Measurements from ENCODE around the gene C16orf90.
"Not testable (repeated sequence)": the region's sequence is repeated elsewhere in the genome, so short reads cannot be mapped to it uniquely, and the experiment has no call there.

Gene C16orf90

GRCh38 chr16:3511286-3512180 lies 16.2 kb upstream of the C16orf90 start:
- DNase-seq = no peak

DNA sequence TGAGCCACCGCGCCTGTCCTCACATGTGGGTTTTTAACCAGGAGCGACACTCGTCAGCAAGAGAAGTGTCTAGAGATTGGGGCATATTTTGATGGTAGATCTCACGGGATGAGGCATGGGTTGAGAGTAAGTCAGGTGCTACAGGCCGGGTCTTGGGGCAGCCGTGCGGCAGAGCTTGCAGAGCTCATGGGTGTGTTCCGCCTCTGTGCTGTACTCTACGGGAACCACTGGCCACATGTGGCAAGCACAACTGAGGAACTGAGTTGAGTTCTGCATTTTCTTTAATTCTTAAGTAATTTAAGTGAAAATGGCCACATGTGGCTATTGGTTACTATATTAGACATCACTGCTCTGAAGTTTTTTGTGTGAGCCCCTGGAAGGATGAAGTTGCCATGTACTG lies 15.1 kb upstream of the C16orf90 start:
- DNase-seq = no peak

- DNase-seq = peak; percentile 52
These were observed 14.2 kb upstream of the C16orf90 start for GRCh38 chr16:3509470-3509928.

- no peak for DNase-seq
These were observed 13.4 kb upstream of the C16orf90 start for GRCh38 chr16:3508736-3509135.

- DNase-seq = peak; percentile 47
These were observed 8.2 kb upstream of the C16orf90 start for GRCh38 chr16:3503523-3503922.

GRCh38 chr16:3501783-3502400 lies 6.6 kb upstream of the C16orf90 start:
- no peak for DNase-seq

DNA sequence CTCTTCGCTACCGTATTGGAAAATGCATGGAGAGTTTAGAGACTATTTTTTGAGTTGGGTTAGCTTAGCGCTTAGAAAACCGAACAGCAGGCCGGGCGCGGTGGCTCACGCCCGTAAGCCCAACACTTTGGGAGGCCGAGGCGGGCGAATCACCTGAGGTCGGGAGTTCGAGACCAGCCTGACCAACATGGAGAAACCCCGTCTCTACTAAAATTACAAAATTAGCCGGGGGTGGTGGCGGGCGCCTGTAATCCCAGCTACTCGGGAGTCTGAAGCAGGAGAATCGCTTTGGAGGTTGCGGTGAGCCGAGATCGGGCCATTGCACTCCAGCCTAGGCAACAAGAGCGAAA lies 6.1 kb upstream of the C16orf90 start:
- DNase-seq = not testable (repeated sequence)

DNA sequence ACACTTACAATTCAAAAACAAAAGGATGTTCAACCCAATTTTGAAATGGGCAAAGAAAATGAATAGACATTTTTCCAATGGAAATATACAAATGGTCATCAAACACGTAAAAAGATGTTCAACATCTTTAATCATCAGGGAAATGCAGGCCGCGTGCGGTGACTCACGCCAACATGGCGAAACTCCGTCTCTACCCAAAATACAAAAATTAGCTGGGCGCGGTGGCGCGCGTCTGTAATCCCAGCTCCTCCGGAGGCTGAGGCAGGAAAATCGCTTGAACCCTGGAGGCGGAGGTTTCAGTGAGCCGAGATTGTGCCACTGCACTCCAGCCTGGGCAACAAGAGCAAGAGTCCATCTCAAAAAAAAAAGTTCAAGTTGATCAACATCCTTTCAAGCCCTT lies 3.7 kb upstream of the C16orf90 start:
- DNase-seq = no peak

DNA sequence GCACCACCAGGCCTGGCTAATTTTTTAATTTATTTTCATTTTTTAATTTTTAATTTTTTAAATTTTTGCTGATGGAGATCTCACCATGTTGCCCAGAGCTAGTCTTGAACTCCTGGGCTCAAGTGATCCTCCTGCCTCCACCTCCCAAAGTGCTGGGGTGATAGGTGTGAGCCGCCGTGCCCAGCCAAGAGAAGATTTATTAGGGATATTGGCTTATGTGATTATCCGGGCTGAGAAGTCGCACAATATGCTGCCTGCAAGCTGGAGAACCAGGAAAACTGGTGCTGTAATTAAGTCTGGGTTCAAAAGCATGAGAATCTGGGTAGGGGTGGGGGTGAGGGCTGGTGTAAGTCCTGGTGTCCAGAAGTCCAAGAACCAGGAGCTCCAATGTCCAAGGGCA lies 2.5 kb upstream of the C16orf90 start:
- DNase-seq = no peak

GRCh38 chr16:3496386-3496785 lies 1.1 kb upstream of the C16orf90 start:
- no peak for DNase-seq

GRCh38 chr16:3494386-3494973 lies 809 bp downstream of the C16orf90 start:
- DNase-seq = no peak

- no peak for DNase-seq
These were observed 2.9 kb downstream of the C16orf90 start for GRCh38 chr16:3492356-3492755.

GRCh38 chr16:3490911-3491629 lies 4.2 kb downstream of the C16orf90 start:
- no peak for DNase-seq

DNA sequence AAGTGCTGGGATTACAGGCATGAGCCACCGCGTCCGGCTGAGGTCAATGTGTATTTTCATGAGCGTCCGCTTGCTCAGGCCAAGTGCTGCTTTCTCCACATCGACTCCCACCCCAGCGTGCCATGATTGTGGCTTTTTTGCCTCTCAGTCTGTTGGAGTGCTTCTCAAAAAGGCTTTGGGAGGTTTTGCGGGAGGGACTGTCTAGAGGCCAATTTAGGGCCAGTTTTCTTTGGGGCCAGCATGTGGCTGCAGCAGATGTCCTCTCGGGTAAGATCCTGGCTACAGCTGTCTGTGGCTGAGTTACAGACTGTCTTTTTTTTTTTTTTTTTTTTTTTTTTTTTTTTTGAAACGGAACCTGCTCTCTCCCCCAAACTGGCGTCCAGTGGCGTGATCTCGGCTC lies 6.5 kb downstream of the C16orf90 start:
- no peak for DNase-seq

DNA sequence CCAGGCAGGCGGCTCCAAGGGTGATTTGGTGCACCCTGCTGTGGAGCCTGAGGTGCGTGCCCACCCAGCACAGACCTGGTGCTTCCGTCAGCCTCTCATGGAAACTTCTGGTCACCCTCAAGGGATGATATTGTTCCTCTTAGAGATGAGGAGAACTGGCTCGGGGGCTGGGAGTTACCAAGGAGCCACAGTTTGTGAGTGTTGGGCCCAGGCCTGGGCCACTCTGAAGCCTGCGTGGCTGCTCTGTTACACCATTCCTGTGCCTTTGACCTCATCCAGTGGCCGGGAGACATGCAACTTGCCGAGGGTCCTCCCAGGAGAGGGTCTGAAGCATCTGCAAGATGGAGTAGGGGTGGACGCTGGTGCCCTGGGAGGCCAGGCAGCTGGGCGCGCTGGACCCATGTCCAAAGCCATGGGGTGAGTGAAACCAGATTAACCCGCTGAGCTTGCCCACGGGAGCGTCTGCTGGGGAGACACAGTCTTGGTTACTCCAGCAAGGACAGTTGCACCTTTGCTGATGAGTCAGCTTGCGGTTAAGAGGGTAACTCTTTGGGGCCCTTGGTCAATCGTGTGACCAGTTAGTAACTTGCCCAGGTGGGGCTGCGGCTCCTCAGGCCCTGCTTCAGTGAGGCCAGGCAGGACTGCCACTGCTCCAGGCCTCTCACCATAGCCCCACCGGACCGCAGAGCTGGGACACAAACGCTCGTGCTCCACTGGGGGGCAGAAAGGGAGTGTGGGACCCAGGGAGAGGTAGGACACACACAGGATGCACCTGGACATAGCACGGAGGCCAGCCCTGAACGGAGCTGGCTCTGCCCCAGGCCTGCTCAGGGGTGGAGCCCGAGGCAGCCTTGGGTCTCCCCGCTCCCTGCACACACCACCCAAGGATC lies 7.5 kb downstream of the C16orf90 start:
- DNase-seq = no peak

DNA sequence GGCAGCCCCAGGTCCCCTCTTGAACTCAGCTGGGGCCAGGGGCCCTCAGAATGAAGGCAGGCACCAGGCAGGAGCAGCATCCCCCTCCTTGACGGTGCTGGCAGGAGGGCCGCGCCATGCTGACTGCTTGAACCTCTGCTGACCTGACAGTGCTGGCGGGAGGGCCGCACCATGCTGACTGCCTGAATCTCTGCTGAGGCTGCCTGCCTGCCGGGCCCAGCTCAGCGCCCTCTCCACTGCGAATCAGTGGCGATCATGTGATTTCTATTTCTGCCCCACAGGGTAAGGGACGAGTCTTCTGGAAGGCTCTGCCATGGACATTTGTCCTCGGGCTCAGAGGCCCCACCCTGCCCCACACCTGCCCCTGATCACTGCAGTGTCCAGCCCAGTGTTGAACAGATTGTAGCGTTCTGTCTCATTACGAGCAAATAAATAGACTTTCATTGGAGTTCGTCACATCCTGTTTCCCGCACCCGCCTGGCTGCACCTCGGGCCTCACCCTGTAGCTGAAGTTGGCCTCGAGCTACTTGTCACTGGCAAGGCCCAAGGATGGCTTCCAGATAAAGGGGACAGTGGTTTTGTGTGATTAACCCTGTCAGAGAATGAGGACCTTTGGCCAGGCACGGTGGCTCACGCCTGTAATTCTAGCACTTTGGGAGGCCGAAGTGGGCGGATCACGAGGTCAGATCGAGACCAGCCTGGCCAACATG lies 8.6 kb downstream of the C16orf90 start:
- DNase-seq = no peak

DNA sequence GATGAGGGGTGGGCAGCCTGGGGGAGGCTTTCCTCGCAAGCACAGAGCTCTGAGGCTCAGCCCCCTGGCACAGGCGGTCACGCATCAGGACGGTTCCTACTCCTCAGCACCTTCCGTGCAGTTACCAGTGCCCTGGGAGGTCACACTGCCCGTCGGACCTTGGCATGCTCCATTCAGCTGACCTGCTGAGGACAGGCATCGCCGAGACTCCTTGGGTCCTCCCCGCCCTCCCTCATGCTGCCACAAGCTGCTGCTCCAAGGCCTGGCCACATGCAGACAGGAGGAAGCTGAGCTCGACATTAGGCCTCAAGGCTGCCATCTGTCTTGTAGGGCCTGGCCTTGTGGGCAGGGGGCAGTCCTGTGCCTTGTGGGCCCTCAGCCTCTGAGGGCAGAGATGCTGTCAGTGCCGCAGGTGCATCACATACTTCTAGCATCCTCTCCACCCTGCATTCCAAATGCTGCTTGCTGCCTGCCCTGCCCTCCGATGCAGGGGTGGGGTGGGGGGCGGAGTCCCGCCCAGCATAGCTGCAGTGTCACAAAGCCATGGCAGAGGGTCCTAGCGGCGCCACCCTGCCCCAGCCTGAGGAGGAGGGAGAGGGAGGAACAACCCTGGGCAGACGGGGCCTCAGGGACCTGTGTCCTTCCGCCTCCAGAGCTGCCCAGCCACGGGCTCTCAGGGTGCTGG lies 9.3 kb downstream of the C16orf90 start:
- DNase-seq = no peak

DNA sequence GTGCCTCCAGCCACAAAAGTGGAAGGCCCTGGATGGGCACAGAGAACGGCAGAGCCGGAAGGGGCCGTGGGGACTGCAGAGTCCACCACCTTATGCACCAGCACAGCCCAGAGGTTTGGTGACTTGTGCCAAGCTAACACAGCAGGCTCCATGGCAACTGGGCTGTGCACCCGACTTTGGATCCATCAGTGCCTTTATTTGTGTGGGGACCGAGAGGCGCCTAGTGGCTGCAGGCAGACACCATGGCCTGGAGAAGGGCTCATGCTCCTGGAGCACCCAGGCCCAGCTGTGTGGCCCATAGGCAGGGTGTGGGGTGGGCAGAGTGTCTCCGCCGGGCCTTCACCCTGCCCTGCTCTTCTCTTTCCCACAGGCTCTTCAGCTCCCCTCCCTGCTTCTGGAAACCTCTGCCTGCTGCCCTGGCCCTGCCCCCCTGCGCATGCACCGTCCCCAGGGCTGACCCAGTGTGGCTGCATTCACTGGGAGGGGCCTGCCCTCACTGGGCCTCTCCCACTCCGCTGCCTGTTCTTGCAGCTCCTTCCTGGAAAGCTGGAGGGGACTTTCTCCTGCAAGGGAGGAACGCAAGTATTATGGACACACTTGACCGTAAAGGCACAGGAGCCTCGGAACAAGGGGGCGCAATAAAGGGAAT lies 10.1 kb downstream of the C16orf90 start:
- no peak for DNase-seq

DNA sequence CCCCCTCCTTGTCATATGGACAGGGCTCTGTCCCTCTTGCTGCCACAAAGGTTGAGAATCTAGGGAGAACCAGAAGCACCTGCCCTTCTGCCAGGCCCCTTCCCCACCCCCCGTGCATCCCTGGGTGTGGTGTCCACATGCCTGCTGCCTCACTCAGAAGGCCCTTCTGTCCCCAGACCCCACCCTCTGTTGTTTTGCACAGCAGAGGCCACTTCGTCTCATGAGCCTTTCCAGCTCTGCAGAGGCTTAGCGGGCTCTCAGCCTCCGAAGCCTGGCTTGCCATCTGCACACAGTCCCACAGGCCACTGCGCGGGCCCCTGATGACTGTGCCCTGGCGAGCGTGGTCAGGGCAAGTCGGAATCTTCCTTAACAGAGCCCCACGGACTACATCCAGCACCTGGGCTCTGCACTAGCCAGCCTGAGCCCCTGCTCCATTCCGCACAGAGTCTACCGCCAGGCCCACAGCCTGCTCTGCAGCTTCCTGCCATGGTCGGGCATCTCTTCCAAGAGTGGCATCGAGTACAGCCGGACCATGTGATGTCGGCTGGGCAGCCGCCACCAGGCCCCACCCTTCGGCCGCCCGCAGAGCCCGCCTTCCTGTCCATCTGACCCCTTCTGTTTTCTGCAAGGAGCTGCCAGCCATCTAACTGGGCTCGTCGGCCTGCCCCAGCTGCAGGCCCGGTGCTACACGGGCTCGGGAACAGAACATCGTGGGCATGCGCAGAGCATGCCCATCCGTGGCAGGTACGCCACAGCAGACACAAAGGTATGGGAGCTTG lies 10.8 kb downstream of the C16orf90 start:
- no peak for DNase-seq

Measured in activated CD4-positive, CD25-positive, alpha-beta regulatory T cell treated with anti-CD3 and anti-CD28 coated beads, Interleukin-2, amount 50 U/mL, for 72 hours (primary cell).